Epidermal melanocyte (primary cell): ENCODE results near the gene VILL.
"Not testable (repeated sequence)": the region's sequence is repeated elsewhere in the genome, so short reads cannot be mapped to it uniquely, and the experiment has no call there.

Experiments
- DNase-seq: peaks from one replicate; pipeline ENCODE4 v3.0.0; 2011; ENCODE audit warnings: low spot score; ENCODE audit not compliant: insufficient read length

Gene VILL

DNA sequence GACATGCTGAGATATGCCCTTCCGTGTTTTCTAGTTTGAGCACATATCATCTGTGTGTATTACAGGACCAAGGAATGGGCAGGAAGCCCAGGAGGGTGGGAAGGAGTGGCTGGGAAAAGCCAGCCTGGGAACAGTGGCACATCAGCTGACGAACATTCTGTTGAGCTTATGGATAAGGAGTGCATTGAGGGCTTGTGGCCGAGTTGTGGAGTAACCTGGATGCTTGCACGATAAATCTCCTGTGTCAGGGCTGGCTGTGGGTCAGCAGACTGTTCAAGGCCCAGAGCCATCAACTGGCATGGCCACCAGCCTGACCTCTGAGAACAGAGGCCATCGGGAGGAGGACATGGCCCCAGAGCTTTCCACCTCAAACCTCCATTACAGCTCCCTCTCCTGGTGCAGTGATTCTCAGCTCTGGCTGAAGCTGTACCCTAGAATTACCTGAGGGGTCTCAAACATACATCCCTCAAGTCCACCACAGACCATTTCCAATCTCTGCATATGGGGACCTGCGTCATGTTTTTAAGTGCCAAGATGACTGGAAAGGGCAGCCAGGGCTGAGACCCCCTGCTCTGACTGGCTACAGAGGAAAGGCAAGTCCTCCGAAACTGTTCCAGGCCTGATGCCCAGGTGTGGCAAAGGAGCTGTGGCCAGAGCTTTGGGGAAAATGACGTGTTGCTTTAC, 4.8 kb upstream of the VILL start:
- DNase-seq: no peak

DNA sequence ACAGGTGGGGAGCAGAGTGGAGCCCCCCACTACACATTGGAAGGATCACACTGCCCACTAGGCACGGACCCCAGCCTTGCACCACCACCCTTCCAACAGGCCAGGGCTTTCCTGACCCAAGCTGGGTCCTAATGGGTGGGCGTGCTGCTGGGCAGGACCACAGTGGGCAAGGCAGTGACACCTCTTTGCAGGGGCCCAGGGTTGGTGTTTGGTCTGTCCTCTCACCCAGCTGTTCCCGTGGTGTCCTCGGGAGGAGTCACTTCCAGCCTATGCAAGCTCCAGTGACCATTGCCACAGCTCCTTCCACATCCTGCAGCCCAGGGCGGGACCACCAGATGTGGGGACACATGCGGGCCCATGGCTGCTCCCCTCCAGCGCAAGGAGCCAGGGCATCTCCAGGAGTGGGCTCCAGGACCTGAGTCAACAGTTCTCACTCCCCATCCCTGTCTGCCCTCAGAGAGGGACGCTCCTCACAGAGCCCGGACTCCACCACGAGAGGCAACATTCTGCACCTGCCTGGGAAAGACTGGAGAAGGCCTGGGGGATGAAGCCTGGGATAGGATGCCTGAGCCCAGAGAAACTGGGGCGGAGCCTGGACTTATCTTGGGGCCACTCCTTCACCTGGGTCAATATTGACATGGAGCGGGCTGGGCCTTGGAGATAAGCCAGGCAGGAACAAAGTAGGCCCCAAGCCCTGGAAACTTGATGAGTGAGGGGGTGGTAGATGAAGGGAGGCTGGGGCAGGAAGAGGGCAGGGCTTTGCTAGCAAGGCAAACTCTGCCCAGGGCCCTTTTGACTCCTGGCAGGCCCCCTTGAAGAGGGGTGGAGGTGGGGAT, 3.9 kb upstream of the VILL start:
- DNase-seq: no peak

DNA sequence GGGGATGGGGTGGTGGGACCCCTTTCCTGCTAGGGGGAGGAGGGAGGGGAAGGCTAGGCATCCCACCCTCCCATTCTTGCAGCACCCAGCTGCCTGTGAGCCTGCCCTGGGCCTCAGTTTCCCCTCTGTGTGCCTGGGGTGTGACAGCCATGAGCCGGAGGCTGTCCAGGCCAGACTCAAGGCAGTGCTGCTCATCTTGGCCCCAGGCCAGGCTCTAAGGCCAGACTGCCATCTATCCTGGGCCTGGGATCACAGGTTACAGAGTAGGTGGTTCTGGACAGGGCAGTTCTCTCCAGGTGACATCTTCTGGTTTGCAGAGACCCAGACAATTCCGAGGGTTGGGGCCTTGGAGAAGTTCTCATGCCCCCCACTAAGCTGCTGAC, 3.3 kb upstream of the VILL start:
- DNase-seq: no peak

DNA sequence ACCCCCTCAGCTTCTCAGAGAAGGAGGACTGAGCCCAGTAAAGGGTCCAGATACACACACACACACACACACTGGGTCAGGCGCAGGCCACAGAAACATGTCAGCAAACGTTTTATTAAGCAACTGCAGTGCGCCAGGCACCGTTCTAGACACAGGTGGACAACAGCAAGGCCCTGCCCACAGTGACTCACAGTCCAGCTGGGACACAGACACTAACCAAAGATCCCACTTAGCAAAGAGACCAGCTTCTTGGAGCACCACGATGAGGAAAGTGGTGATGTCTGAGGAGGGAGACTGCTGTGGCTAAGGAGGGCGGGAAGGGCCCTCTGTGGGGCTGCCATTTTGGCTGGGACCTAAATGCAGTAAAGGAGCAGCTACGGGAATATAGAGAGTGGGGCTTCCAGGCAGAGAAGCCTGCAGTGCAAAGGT, 2.8 kb upstream of the VILL start:
- no peak for DNase-seq

DNA sequence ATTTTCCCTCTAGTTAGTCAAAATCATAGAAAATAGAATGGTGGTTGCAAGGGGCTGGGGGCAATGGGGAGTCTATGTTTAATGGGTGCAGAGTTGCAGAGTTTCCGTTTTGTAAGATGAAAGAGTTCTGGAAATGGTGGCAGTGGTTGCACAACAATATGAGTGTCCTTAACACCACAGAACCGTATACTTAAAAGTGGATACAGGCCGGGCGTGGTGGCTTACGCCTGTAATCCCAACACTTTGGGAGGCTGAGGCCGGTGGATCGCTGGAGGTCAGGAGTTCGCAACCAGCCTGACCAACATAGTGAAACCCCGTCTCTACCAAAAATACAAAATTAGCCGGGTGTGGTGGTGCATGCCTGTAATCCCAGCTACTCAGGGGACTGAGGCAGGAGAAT, 2.2 kb upstream of the VILL start:
- not testable (repeated sequence) for DNase-seq

DNA sequence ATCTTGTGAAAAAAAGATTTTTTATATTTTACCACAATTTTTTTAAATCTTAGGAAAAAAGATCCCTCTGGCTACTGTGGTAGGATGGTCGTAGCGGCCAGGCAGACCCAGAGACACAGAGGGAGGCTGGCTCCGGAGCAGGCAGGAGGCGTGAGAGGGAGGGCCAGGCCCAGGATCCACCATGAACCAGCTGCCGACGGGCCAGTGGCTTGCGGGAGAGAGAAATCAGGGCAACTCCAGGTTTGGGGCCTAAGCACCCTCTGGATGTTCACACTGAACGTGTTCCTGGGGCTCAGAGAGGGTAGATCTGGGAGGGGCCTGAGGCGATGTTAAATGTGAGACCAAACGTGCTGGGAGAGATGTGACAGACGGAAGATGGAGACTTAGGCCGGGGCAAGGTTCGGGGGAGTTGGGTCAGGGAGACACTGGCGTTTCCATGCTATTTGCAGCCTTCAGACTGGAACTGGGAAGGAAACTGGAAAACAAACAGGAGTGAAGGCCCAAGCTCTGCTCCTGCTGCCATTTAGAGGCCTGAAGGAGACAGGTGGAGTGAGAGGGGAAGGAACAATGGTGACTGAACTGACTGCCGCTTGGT, 1.6 kb upstream of the VILL start:
- no peak for DNase-seq

DNA sequence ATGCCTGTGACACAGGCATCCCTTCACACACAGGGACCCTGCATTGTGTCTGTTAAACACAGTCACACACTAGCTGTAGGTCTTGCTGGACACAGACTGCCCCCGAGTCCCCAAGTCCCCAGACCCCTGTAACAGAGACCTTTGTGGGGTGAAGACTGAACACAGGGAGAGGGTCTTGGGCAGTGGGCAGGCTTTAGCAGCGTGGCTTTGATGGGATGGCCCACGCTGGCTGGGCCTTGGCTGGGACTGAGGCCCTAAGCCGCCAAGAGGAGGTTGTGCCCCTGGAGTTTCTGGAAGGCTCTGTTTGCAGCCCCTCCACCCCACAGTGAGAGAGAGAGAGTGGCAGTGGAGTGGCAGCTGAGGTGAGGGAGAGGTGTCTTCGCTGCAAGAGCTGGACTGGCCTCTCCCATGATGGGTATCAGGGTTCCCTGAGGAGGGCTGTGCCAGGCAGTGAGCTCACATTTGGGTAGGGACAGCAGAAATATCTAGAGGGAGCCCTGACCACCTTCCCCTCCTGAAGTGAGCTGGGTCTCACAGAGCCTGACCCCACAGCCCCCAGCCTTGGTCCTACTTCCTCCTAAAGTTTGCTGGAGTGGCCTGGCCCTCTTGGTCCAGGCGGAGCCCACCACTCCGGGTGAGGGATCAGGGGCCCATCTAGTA, 635 bp upstream of the VILL start:
- DNase-seq: no peak

DNA sequence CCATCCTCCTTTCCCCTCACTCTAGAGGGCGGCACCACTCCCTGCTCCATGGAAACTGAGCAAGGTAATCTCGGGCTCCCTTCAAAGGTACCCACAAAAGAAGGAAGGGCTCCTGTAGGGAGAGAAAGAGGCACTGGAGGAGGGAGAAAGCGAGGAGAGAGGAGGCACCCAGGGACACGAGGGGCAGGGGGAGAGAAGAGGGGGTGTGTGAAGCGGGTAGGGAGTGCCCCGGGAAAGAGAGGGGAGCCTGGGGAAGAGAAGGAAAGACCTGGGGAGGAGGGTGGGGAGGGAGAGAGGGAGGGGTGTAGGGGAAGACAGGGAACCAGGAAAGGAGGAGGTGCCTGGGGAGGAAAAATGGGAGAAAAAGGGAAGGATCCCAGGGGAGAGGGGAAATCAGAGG, 523 bp downstream of the VILL start:
- no peak for DNase-seq

DNA sequence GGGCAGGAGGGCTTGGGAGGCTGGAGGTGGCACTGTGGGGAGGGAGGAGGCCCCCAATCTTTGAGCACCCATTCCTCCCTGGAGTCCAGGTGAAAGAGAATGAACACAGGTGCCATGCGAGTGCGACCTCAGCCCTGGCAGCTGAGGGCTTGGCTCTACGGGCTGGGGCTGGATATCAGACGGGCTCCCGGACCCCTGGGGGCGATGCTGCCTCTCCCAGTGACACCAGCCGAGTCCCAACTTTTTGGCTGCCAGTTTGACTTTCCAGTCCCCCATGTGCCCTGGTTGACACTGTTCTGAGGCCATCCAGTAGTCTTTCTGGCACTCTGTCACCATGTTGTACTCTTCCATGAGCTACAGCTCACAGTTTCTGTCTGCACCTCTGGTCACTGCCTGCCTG, 1.2 kb downstream of the VILL start:
- DNase-seq: no peak

DNA sequence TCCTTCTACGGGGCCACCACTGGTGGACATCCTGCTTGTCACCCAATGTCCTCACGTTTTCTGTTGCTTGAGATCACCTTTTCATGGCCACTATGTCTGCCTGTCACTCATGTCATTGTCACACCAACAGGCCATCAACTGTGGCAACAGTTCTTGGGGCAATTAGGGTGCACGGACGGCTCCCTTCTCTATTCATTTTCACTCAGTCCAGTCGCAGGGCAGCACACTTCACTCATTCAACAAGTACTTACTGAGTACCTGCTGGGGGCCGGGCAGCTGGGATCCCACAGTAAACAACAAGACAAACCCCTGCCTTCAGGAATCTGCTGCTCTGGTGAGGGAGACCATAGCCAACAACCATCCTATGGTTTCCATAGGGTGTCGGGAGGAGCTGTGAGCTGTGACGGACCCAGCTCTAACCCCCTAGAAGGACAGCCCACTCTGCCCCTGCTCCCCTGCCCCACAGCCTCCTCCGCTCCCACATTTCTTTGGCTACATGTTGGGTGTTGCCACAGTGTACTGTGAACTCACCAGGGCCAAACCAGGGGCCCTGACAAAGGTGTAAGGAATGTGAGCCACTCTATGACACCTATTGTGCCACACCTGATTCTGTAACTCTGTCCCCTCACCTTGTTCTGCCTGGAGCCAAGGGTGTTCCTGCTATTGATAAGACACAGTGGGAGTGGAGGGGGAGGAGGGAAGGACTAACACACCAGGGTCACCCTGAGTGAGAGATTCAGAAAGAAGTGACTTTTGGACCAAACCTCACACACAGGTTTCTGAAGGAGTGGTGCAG, 1.9 kb downstream of the VILL start:
- no peak for DNase-seq

DNA sequence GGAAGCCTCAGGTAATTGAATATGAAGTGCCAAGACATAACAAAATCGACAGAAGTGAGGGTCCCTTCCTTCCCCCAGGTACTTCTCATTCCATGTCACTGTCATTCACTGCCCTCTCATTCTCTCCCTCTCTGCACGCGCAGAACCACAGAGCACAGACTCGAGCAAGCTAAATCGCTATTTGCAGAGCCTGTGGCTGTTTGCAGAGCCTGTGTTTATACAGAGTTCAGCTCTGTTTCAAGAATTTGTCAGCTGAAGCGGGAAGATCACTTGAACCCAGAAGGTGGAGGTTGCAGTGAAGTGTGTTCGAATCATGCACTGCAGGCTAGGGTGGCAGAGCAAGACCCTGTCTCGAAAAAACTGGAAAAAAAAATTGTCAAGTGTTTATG, 2.5 kb downstream of the VILL start:
- DNase-seq: no peak

DNA sequence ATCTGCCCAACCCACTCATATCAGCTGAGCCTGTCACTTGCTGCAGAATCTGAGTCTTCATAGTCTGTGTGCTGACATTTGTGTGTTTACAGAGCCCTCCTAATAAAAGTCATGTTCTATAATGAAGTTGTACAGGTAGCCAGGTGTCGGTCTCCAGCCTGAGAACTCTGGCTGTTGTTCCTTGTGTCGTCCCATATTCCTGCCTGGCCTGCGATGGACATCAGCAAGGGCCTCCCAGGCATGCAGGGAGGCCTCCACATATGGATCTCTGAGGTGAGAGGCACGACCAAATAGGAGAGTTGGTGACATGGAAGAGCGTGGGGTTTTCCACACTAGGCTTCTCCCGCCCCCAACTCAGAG, 2.9 kb downstream of the VILL start:
- DNase-seq: no peak

DNA sequence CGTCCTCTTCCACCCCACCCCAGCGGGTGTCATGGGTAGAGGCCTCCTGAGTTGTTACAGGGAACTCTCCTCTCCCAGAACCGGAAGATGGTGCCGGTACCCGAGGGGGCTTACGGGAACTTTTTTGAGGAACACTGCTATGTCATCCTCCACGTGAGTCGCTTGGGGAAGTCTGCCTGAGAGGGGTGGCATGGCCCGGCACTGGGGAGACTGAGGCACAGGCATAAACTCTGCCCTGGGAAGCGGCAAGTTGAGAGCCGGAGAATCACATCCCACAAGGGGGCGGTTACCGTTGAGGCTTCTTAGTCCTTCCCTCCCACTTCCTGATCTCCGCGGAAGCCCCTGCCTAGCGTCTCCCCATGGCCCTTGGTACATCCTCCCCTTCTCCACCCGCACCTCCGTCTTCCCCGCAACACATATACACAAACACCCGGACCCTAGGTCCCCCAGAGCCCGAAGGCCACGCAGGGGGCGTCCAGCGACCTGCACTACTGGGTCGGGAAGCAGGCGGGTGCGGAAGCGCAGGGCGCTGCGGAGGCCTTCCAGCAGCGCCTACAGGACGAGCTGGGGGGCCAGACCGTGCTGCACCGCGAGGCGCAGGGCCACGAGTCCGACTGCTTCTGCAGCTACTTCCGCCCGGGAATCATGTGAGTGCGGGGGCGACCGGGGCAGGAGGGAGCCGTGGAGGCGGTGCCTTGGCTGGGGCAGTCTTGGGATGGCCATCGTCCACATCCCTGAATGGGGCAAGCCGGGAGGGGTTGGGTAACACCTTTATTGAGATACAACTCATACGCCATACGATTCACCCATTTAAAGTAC, 3.4 kb downstream of the VILL start:
- DNase-seq: peak; percentile 64

DNA sequence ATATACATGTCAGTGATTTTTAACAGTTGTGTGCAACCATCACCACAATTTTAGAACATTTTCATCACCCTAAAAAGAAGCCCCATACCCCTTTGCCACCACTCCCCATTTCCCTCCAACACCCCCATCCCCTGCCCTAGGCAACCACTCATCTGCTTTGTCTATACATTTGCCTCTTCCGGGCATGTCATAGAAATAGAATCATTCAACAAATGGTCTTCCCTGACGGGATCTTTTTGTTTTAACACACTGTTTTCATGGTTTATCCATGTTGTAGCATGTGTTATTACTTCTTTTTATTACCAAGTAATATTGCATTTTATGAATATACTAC, 4.0 kb downstream of the VILL start:
- DNase-seq: no peak

DNA sequence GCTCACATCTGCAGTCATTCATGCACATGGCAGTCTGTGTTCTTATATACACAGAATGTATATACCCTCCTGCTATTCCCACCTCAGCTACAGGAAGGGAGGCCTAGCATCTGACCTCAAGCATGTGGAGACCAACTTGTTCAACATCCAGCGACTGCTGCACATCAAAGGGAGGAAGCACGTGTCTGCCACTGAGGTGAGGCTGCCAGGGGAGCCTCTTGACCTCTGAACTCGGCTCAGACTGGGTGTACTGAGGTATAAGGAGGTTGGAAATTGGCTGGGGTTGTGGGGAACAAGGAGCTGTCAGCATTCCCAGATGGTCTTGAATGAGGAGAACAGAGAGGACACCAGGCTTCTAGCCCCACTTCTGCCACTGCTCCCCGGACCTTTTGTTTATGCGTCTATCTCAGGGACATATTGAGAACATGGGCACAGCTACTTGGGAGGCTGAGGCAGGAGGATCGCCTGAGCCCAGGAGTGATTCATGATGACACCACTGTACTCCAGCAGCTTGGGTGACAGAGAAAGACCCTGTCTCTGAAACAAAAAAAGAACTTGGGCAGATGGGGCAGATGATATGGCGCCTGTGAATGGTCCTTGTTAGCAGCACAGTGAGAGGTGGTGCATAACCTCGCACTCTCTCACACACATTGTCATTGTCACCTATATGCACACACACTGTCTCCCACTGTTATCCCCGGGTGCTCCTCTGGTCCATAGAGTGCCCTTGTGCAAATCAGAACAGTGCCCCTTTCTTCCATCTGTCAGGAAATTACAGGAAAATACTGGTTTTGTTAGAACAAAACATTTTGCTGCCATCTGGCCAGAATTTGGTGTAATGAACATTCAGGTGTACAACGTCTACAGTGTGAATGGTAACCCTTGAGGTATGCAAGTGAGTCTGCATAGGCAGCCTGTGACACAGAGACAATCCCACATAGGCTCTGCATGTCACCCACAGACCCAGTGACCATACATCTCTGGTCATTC, 5.4 kb downstream of the VILL start:
- DNase-seq: no peak

DNA sequence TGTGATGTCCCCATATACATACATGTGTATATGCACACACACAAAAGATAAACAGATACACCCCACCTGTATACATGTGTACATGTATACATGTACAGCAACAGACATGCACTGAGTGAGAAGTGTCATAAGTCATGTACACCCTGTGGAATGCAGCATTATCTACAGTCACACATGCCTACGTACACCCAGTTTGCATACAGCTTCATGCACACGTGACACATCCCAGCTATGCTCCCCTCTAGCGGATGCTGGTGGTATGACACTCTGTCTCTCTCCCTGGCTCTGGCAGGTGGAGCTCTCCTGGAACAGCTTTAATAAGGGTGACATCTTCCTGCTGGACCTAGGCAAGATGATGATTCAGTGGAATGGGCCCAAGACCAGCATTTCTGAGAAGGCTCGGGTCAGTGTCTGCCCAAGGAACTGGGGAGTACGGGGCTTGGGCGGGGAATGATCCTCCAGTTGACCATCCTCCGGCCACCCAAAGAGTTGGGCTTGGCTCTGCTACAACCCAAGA, 6.3 kb downstream of the VILL start:
- peak; percentile 60 for DNase-seq

DNA sequence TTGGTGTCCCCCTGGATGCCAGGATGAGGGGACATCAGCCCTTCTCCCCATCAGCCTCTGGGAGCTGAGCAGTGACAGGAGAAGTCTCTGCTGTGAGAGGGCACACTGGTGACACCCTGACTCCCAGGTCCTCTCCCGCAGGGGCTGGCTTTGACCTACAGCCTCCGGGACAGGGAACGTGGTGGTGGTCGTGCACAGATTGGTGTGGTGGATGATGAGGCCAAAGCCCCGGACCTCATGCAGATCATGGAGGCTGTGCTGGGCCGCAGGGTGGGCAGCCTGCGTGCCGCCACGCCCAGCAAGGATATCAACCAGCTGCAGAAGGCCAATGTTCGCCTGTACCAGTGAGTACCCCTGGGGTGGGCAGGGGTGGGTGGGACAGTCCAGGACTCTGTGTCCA, 6.8 kb downstream of the VILL start:
- DNase-seq: no peak

DNA sequence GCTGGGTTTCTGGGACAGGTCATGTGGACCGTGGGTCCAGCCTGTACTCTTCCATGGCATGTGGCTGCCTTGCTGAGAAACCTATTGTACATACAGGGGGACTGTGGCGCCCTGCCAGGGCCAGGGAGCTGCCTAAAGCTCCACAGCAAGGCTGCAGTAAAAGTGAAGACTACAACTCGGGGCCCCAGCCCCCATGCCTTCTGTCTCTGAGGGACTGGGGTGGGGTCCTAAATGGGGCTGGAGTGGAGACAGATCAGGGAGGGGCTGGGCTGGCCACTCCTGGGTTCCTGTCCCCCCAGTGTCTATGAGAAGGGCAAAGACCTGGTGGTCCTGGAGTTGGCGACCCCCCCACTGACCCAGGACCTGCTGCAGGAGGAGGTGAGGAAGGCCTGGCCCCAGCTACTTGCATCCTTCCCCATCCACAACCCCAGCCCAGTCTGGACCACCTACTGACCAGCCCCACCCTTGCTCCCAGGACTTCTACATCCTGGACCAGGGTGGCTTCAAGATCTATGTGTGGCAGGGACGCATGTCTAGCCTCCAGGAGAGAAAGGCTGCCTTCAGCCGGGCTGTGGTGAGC, 7.3 kb downstream of the VILL start:
- DNase-seq: no peak

DNA sequence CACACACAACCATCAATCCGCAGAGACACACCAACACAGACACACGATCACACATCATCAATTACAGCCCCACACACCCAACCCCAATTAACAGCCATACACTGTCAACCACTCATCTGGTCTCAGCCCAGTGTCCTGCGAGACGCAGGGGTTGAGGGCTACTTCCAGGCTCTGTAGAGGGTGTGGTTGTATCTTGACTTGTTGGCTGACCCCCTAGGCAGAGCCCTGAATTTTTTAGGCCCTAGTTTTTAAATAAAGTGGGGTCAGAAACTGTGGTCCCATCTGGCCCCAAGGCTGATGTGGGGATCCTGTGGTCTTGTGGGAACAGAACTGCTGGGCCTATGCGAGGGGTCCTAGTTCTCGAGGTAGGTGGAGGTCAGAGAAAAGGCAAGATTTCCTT, 9.2 kb downstream of the VILL start:
- DNase-seq: no peak
